ENCODE measurements around the gene LINS1. TPM values are rescaled to one million over a fixed set of nuclear protein-coding genes. Genes with fewer than 3 reads are reported as not detected.

Gene LINS1
- total RNA-seq, 3 donors from 2014 or later, result 47.9 to 56.7 (median 51.9) TPM

- ATAC-seq, result no peak
These were observed 43.2 kb downstream of the LINS1 start for GRCh38 chr15:100558771-100559254.

DNA sequence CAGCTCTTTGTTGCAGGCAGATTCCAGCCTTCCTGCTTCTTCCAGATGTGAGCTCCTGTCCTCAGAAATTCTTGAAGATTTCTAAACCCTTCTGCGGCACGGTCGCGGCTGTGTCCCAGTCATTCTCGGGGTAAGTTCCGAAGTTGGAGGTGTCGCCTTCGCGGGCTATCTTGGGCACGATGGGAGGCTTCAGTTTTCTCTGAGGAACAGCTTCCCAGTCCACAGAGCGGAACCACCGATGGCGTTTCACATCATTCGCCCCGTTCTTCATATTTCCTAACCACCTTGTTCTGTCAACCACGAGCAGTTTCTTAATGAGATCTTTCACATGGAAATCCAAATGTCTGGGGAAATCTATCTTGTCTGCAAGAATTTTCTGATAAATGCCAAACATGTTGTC lies 48.5 kb downstream of the LINS1 start:
- DNase-seq, result no peak
- Mint-ChIP-seq H3K36me3 (ENCODE audit: insufficient read depth) (peaks cover 14% of the 10 kb centered on the region), H3K4me1 (ENCODE audit: low read depth) (no peaks in the 10 kb centered on the region), H3K9me3 (no peaks in the 10 kb centered on the region), H3K27me3 (ENCODE audit: low read depth) (no peaks in the 10 kb centered on the region), H3K4me3 (no peak overlapping the region)
- ATAC-seq, result no peak

More at GRCh38 chr15:100558771-100559254, 43.2 kb downstream of the LINS1 start:
- no peaks in the 10 kb centered on the region for H3K9me3 Mint-ChIP-seq
- H3K27me3 Mint-ChIP-seq (ENCODE audit: low read depth), result no peaks in the 10 kb centered on the region
- H3K36me3 Mint-ChIP-seq (ENCODE audit: insufficient read depth), result peaks cover 26% of the 10 kb centered on the region
- peaks cover 2% of the 10 kb centered on the region for H3K4me1 Mint-ChIP-seq (ENCODE audit: low read depth)
- no peak overlapping the region for H3K4me3 Mint-ChIP-seq
- no peak for DNase-seq

DNA sequence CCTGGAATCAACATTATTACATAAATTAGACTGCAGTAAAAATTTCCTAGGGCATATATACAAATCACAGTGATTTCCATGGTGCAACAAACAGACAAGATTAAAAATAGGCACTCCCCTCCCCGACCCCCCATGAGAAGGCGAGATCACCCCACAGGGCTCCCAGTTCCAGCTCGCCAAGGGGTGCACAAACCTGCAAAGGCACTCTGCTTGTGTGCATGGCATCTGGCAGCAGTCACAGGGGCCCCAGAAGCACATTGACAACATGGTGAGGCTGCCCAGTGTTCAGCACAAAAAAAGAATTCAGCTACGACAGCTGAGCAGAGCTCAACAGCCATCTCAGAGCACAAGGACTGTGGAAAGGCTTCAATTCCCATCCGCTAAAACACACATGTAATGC lies 54.0 kb downstream of the LINS1 start:
- Mint-ChIP-seq H3K4me3 (no peak overlapping the region), H3K36me3 (ENCODE audit: insufficient read depth) (peaks cover 5% of the 10 kb centered on the region), H3K27me3 (ENCODE audit: low read depth) (no peaks in the 10 kb centered on the region), H3K4me1 (ENCODE audit: low read depth) (peaks cover 2% of the 10 kb centered on the region), H3K9me3 (no peaks in the 10 kb centered on the region)
- DNase-seq, result no peak
- no peak for ATAC-seq

DNA sequence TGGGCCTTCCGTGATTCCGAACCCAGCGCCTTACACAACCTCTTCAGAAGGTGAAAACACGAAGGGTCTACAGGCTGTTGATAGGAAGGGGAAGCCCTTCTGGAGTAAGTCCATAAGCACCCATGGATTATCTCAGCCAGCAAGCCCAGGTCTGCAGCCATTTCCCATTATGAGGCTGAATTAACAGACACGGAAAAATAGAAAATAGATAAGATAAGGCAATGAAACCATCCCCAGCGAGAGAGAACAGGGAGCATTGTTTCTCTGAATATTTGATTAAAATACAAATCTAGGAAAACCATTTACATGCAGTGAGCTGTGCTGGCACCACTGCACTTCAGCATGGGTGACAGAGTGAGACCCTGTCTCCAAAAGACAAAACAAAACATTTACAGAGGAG lies 57.0 kb downstream of the LINS1 start:
- Mint-ChIP-seq H3K27me3 (ENCODE audit: low read depth) (no peaks in the 10 kb centered on the region), H3K9me3 (no peaks in the 10 kb centered on the region), H3K4me3 (no peak overlapping the region), H3K4me1 (ENCODE audit: low read depth) (peaks cover 2% of the 10 kb centered on the region), H3K36me3 (ENCODE audit: insufficient read depth) (no peaks in the 10 kb centered on the region)
- ATAC-seq, result no peak
- DNase-seq, result no peak

DNA sequence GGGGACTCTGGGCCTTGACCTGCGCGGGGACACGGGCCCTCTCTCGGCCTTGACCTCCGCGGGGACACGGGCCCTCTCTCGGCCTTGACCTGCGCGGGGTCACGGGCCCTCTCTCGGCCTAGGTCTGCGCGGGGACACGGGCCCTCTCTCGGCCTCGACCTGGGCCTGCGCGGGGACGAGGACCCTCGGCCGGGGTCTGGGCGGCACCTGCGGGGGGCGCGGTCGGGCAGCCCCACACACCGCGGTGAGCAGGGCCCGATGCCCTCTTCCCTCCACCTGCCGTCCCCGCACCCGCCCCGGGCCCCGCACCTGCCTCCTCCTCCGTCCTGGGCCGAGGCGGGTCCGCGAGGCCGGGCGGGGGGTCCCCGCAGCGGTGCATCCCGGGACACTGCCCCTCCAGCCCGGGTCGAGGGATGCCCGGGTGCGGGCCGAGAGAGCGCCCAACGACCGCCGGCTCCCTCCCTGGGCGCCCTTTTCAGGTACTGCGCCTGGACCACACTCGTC lies 57.6 kb downstream of the LINS1 start:
- DNase-seq (no peak), ATAC-seq (peak in 1 of 2 donors; percentile 27)
- no peaks in the 10 kb centered on the region for H3K27me3 Mint-ChIP-seq (ENCODE audit: low read depth)
- no peaks in the 10 kb centered on the region for H3K36me3 Mint-ChIP-seq (ENCODE audit: insufficient read depth)
- no peak overlapping the region for H3K4me3 Mint-ChIP-seq
- no peaks in the 10 kb centered on the region for H3K9me3 Mint-ChIP-seq
- peaks cover 2% of the 10 kb centered on the region for H3K4me1 Mint-ChIP-seq (ENCODE audit: low read depth)

DNA sequence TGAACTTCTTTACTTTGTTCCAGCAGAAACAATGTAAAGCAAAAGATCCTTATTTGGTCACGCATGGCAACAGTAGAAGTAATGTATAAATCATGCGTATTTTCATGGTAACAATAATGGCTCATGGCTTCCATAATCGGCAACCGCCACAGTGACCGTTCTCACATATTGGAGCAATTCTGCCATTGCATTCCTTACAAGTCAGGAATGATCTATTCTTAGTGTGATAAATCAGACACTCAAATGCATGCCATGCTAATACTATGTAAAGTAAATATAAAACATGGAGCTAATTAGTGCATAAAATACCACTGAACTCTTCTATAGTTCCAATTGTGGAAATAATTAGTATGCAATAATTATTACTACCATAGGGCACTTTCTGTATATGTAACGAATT lies 59.7 kb downstream of the LINS1 start:
- H3K9me3 Mint-ChIP-seq, result peaks cover 5% of the 10 kb centered on the region
- peaks cover 2% of the 10 kb centered on the region for H3K36me3 Mint-ChIP-seq (ENCODE audit: insufficient read depth)
- no peak for ATAC-seq
- no peak for DNase-seq
- H3K4me1 Mint-ChIP-seq (ENCODE audit: low read depth), result peaks cover 2% of the 10 kb centered on the region
- H3K27me3 Mint-ChIP-seq (ENCODE audit: low read depth), result no peaks in the 10 kb centered on the region
- H3K4me3 Mint-ChIP-seq, result no peak overlapping the region

- no peak overlapping the region for H3K4me3 Mint-ChIP-seq
- no peaks in the 10 kb centered on the region for H3K4me1 Mint-ChIP-seq (ENCODE audit: low read depth)
- peaks cover 2% of the 10 kb centered on the region for H3K36me3 Mint-ChIP-seq (ENCODE audit: insufficient read depth)
- peaks cover 5% of the 10 kb centered on the region for H3K9me3 Mint-ChIP-seq
- no peak for ATAC-seq
- no peak for DNase-seq
- no peaks in the 10 kb centered on the region for H3K27me3 Mint-ChIP-seq (ENCODE audit: low read depth)
These were observed 64.7 kb downstream of the LINS1 start for GRCh38 chr15:100537331-100537730.

GRCh38 chr15:100536733-100537132 lies 65.3 kb downstream of the LINS1 start:
- Mint-ChIP-seq H3K27me3 (ENCODE audit: low read depth) (no peaks in the 10 kb centered on the region), H3K36me3 (ENCODE audit: insufficient read depth) (peaks cover 2% of the 10 kb centered on the region), H3K9me3 (peaks cover 5% of the 10 kb centered on the region), H3K4me3 (no peak overlapping the region), H3K4me1 (ENCODE audit: low read depth) (no peaks in the 10 kb centered on the region)
- ATAC-seq (no peak), DNase-seq (no peak)

- ATAC-seq, result no peak
- Mint-ChIP-seq H3K27me3 (ENCODE audit: low read depth) (no peaks in the 10 kb centered on the region), H3K36me3 (ENCODE audit: insufficient read depth) (peaks cover 1% of the 10 kb centered on the region), H3K4me3 (no peak overlapping the region), H3K9me3 (peaks cover under 1% of the 10 kb centered on the region), H3K4me1 (ENCODE audit: low read depth) (peaks cover 9% of the 10 kb centered on the region)
- no peak for DNase-seq
These were observed 68.1 kb downstream of the LINS1 start for GRCh38 chr15:100533886-100534285.

DNA sequence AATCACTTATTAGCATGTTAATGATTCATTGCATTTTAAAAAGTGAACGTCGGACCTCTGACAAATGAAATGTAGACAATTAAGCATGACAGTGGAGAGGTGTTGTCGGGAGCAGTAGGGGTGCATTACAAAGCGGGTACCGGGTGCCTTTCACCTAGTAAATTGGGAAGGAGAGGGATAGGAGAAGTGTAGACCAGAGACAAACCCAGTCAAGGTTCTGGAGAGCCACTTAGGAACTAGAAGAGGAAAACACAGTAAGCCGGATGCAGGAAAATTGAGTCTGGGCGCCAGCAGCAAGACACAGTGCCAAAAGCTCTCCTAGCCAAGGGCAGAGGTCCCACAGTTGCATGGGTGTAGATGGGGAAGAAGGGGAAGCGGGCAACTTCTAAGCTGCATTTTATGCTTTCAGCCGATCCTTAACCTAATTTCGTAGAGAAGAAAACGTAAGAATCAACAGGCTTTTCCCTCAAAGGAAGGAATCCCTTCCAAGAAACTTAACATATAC lies 70.1 kb downstream of the LINS1 start:
- no peaks in the 10 kb centered on the region for H3K36me3 Mint-ChIP-seq (ENCODE audit: insufficient read depth)
- no peak for ATAC-seq
- no peaks in the 10 kb centered on the region for H3K27me3 Mint-ChIP-seq (ENCODE audit: low read depth)

DNA sequence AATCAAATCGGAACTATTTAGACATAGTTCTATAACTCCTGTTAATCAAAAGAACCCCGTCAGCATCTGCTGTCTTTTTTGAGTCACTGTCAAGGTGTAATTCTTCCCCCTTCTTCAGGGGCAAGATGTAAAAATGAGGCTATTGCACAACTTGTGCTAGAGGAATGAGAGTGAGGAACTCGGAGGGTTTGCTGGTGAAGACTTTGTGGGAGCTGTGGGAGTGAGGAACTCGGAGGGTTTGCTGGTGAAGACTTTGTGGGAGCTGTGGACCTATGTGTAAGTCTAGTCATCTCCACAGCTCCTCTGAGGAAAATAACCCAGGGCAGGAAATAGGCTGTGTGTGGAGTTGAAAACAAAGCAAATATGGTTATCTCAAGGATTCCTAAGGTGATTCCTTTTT lies 70.8 kb downstream of the LINS1 start:
- no peaks in the 10 kb centered on the region for H3K36me3 Mint-ChIP-seq (ENCODE audit: insufficient read depth)
- no peaks in the 10 kb centered on the region for H3K9me3 Mint-ChIP-seq
- no peak for DNase-seq
- no peak for ATAC-seq
- H3K4me1 Mint-ChIP-seq (ENCODE audit: low read depth), result peaks cover 9% of the 10 kb centered on the region
- no peaks in the 10 kb centered on the region for H3K27me3 Mint-ChIP-seq (ENCODE audit: low read depth)
- no peak overlapping the region for H3K4me3 Mint-ChIP-seq

More for the DNA sequence above, 70.1 kb downstream of the LINS1 start:
- no peak for DNase-seq
- no peaks in the 10 kb centered on the region for H3K9me3 Mint-ChIP-seq
- H3K4me3 Mint-ChIP-seq, result no peak overlapping the region
- H3K4me1 Mint-ChIP-seq (ENCODE audit: low read depth), result peaks cover 9% of the 10 kb centered on the region

DNA sequence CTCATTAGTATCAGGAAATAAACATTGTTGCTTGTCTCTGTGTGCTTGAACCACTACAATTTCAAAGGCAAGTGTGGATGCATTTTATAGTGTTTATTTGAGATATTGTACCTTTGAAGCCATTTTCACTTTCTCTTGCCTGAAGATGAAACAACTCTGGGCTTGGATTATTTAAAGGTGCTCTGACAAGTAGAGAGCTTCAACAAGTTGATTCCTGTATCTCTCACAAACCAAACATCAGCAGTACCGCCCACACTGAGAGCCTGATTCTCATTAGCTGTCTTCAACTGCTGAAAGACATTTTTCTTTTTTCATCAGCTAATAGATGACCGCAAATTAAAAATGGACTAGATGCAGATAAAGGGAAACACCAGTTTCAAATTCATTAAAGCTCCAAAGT lies 72.4 kb downstream of the LINS1 start:
- Mint-ChIP-seq H3K9me3 (no peaks in the 10 kb centered on the region), H3K4me3 (no peak overlapping the region), H3K4me1 (ENCODE audit: low read depth) (peaks cover 9% of the 10 kb centered on the region), H3K36me3 (ENCODE audit: insufficient read depth) (no peaks in the 10 kb centered on the region), H3K27me3 (ENCODE audit: low read depth) (no peaks in the 10 kb centered on the region)
- DNase-seq (no peak), ATAC-seq (no peak)

GRCh38 chr15:100528833-100529428 lies 73.1 kb downstream of the LINS1 start, which contains the start of gene CERS3:
TSS of gene CERS3 (minus strand) at chr15:100528950. CDS start at chr15:100501849, 27,101 bp downstream.
- Mint-ChIP-seq H3K4me3 (no peak within 1 kb of the TSS), H3K9me3 (no peaks in the 10 kb centered on the region), H3K27me3 (ENCODE audit: low read depth) (no peaks in the 10 kb centered on the region), H3K4me1 (ENCODE audit: low read depth) (peaks cover 9% of the 10 kb centered on the region), H3K36me3 (ENCODE audit: insufficient read depth) (no peaks in the 10 kb centered on the region)
- no peak for ATAC-seq
- DNase-seq, result no peak

- Mint-ChIP-seq H3K9me3 (peaks cover 3% of the 10 kb centered on the region), H3K36me3 (ENCODE audit: insufficient read depth) (peaks cover 3% of the 10 kb centered on the region), H3K4me3 (no peak overlapping the region), H3K4me1 (ENCODE audit: low read depth) (peaks cover 13% of the 10 kb centered on the region), H3K27me3 (ENCODE audit: low read depth) (no peaks in the 10 kb centered on the region)
- no peak for ATAC-seq
- DNase-seq, result no peak
These were observed 75.9 kb downstream of the LINS1 start for GRCh38 chr15:100526027-100526481.

GRCh38 chr15:100525436-100525835 lies 76.5 kb downstream of the LINS1 start:
- ATAC-seq, result no peak
- Mint-ChIP-seq H3K4me3 (no peak overlapping the region), H3K36me3 (ENCODE audit: insufficient read depth) (peaks cover 3% of the 10 kb centered on the region), H3K9me3 (peaks cover 3% of the 10 kb centered on the region), H3K4me1 (ENCODE audit: low read depth) (peaks cover 18% of the 10 kb centered on the region), H3K27me3 (ENCODE audit: low read depth) (no peaks in the 10 kb centered on the region)
- no peak for DNase-seq
